Fibroblast of skin of abdomen (primary cell): ENCODE measurements around the gene ZDHHC7.

Experiments used
- DNase-seq: peaks from one replicate; pipeline ENCODE4 v3.0.0-alpha.2; 2013

ZDHHC7 gene

GRCh38 chr16:84933774-84934631 is 77.3 kb downstream of the ZDHHC7 start:
- DNase-seq, result no peak

GRCh38 chr16:84932681-84933080 is 78.7 kb downstream of the ZDHHC7 start:
- no peak for DNase-seq

- no peak for DNase-seq
Measured at GRCh38 chr16:84931506-84931905, 79.8 kb downstream of the ZDHHC7 start.

GRCh38 chr16:84931107-84931494 is 80.2 kb downstream of the ZDHHC7 start:
- DNase-seq, result no peak

GRCh38 chr16:84930298-84931106 is 80.8 kb downstream of the ZDHHC7 start:
- no peak for DNase-seq

GRCh38 chr16:84929421-84930297 is 81.7 kb downstream of the ZDHHC7 start:
- DNase-seq, result no peak

GRCh38 chr16:84928679-84929420 is 82.5 kb downstream of the ZDHHC7 start:
- DNase-seq, result no peak

GRCh38 chr16:84927621-84928591 is 83.4 kb downstream of the ZDHHC7 start:
- DNase-seq, result no peak

- DNase-seq, result no peak
Measured at GRCh38 chr16:84926462-84926861, 84.9 kb downstream of the ZDHHC7 start.

- no peak for DNase-seq
Measured at GRCh38 chr16:84925773-84926372, 85.5 kb downstream of the ZDHHC7 start.

GRCh38 chr16:84925092-84925772 is 86.1 kb downstream of the ZDHHC7 start:
- no peak for DNase-seq

- DNase-seq, result no peak
Measured at GRCh38 chr16:84924331-84925091, 86.8 kb downstream of the ZDHHC7 start.
